ENCODE results near the gene SDCBP2. TPM values are rescaled to one million over a fixed set of nuclear protein-coding genes. Genes with fewer than 3 reads are reported as not detected.
A peak's percentile ranks its signal among the peaks of the same experiment; 100 is the strongest.

Gene SDCBP2
- total RNA-seq, 1 experiment from 2014 or later: 1.9 TPM

DNA sequence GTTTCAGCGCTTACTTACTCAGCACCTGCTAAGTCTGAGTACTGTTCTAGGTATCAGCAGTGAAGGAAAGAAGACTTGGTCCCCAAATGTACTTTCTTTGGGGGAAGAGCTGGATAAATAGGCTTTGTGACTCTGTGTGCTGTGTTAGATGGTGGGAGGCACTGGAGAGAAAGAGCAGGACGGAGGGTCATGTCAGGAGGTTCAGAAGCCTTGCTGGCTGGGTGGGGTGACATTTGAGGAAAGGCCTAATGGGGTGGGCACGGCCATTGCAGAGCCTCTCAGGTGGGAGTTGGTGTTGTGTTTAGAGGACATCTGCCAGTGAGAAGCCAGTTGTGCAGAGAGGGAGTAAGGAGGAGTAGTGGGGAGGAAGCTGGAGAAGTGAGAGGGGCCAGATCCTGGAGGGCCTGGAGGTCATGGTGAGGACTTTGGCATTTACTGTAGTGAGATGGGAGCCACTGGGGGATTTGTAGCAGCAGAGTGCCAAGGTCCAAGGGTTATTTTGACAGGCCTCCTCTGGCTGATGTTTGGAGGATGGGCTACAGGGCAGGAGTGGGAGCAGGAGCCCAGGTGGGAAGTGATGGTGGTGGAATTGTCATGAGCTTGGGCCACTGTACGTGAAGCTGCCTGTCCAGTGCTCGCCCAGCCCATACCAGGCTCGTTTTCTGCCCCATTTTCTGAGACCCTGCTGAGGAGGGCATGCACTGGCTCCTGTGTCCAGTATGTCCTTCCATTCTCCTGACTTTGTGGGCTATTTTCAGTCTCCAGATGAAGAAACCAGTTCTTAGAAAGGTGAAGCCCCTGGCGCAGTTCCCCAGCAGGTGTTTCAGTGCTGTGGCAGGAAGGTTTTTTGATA is 886 bp downstream of the SDCBP2 start:
- Mint-ChIP-seq H3K27me3 (ENCODE audit: low read depth) (no peaks in the 10 kb centered on the region), H3K4me1 (peaks cover 4 to 11% of the 10 kb centered on the region in 2 experiments; a peak in 3 of 4 replicates), H3K9me3 (no peaks in the 10 kb centered on the region), H3K27ac (peak overlapping the region in 2 of 3 experiments; percentile 23 to 89; a peak in 4 of 7 replicates), H3K36me3 (ENCODE audit: insufficient read depth in 1 of 3, low read depth in 3 of 3) (peaks cover 13 to 21% (median 17%) of the 10 kb centered on the region in 3 experiments; a peak in 6 of 7 replicates), H3K4me3 (0 out of 5 replicates have a peak overlapping the region, but pooled peaks of 1 of the 2 experiments have one; percentile 9)
- peaks cover 15% of the 10 kb centered on the region for H3K79me1 ChIP-seq (ENCODE audit: insufficient read depth, low read depth, low read length, poor library complexity, severe bottlenecking)
- no peak overlapping the region for H3K4me2 ChIP-seq (ENCODE audit: insufficient read depth, insufficient read length, low read length)
- H3K4me1 ChIP-seq (ENCODE audit: insufficient read depth, low read length): 0 out of 2 replicates have a peak, but pooled peaks cover 4% of the 10 kb centered on the region
- no peaks in the 10 kb centered on the region for H3K9me3 ChIP-seq (ENCODE audit: control insufficient read depth, low read depth, low read length)
- no peak overlapping the region for H2BK120ac ChIP-seq (ENCODE audit: low read depth, low read length, poor library complexity, severe bottlenecking)
- no peak overlapping the region for H2AK5ac ChIP-seq (ENCODE audit: insufficient read length, low read length)
- TF ChIP-seq, protein P1, sequence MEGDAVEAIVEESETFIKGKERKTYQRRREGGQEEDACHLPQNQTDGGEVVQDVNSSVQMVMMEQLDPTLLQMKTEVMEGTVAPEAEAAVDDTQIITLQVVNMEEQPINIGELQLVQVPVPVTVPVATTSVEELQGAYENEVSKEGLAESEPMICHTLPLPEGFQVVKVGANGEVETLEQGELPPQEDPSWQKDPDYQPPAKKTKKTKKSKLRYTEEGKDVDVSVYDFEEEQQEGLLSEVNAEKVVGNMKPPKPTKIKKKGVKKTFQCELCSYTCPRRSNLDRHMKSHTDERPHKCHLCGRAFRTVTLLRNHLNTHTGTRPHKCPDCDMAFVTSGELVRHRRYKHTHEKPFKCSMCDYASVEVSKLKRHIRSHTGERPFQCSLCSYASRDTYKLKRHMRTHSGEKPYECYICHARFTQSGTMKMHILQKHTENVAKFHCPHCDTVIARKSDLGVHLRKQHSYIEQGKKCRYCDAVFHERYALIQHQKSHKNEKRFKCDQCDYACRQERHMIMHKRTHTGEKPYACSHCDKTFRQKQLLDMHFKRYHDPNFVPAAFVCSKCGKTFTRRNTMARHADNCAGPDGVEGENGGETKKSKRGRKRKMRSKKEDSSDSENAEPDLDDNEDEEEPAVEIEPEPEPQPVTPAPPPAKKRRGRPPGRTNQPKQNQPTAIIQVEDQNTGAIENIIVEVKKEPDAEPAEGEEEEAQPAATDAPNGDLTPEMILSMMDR (conservative IDR thresholded peaks at IDR 0.05): no peak
- H3K9ac ChIP-seq (ENCODE audit: extremely low read depth, insufficient read length, low read length): no peak overlapping the region
- peaks cover 6% of the 10 kb centered on the region; the same call in 1 of the 2 replicates for H3K79me2 ChIP-seq (ENCODE audit: insufficient read depth, low read length)
- H3K23ac ChIP-seq (ENCODE audit: insufficient read length, low read depth, low read length): no peak overlapping the region
- no peak overlapping the region; the same call in 1 of the 2 replicates for H3K14ac ChIP-seq (ENCODE audit: insufficient read depth, low read length)
- peaks cover 2% of the 10 kb centered on the region for H4K20me1 ChIP-seq (ENCODE audit: control insufficient read depth, insufficient read depth, insufficient read length)
- H3K18ac ChIP-seq (ENCODE audit: insufficient read length, low read depth, low read length): no peak overlapping the region
- H3K23me2 ChIP-seq (ENCODE audit: insufficient read length, low read depth, low read length, poor library complexity, severe bottlenecking): peaks cover 9% of the 10 kb centered on the region
- no peak overlapping the region for H3K4ac ChIP-seq (ENCODE audit: low read depth, low read length)
- WGBS (ENCODE audit: extremely low coverage, insufficient read length, low lambda C conversion rate): no CpG with 5 or more reads among the region's 7 CpGs
- H2BK15ac ChIP-seq (ENCODE audit: low read depth, low read length): no peak overlapping the region
- no peak overlapping the region for H4K5ac ChIP-seq (ENCODE audit: insufficient read length, low read depth, low read length)
- H4K8ac ChIP-seq (replicated peaks; ENCODE audit: insufficient read length, low read depth, low read length): no peak overlapping the region
- no peak overlapping the region for H2BK12ac ChIP-seq (ENCODE audit: insufficient read length, low read depth, low read length)
- H3K27ac ChIP-seq (ENCODE audit: insufficient read length, low read depth, low read length): no peak overlapping the region
- H3T11ph ChIP-seq (ENCODE audit: low read length): no peak overlapping the region
- H2AFZ ChIP-seq (ENCODE audit: low read length): no peak overlapping the region
- no peak overlapping the region for H4K91ac ChIP-seq (ENCODE audit: insufficient read length, low read depth, low read length)
- H2BK20ac ChIP-seq (ENCODE audit: low read depth, low read length, poor library complexity, severe bottlenecking): no peak overlapping the region
- DNase-seq: peak; percentile 14
- no peak overlapping the region for H2BK5ac ChIP-seq (ENCODE audit: insufficient read length, low read length)
- H3K27me3 ChIP-seq (ENCODE audit: insufficient read depth, low read length): no peaks in the 10 kb centered on the region
- H3K56ac ChIP-seq (ENCODE audit: insufficient read length, low read depth, low read length): no peak overlapping the region

Measured in H9 (cell line).